HepG2 (cell line): ENCODE measurements around the gene PNPLA3. TPM values are rescaled to one million over a fixed set of nuclear protein-coding genes. Genes with fewer than 3 reads are reported as not detected.

ENCODE experiments used
- CHD2 ChIP-seq: IDR thresholded peaks from 2 replicates; pipeline ENCODE4 v1.6.1; 2011; ENCODE audit warnings: low read depth, low read length, improper control_type of control experiment
- EHMT2 ChIP-seq: fragments of 200-600 bp; sonication (generic); IDR thresholded peaks from 2 replicates; pipeline ENCODE4 v1.7.0; 2017; ENCODE audit warnings: antibody characterized with exemption, low read depth, low read length, borderline replicate concordance
- GTF2F1 ChIP-seq: fragments of 150-350 bp; IDR thresholded peaks from 2 replicates; pipeline ENCODE4 v1.6.1; 2014; ENCODE audit warnings: low read length
- IRF2 ChIP-seq: IDR thresholded peaks from 2 replicates; pipeline ENCODE4 v1.6.1; 2018; ENCODE audit warnings: missing genetic modification reagents, missing compliant biosample characterization
- KLF9 ChIP-seq: IDR thresholded peaks from 2 replicates; pipeline ENCODE4 v1.6.1; 2016; ENCODE audit warnings: low read depth
- NFKBIZ ChIP-seq: IDR thresholded peaks from 2 replicates; pipeline ENCODE4 v1.6.1; 2018; ENCODE audit warnings: missing genetic modification reagents, missing compliant biosample characterization
- NONO ChIP-seq, 2 experiments: fragments of 450-650 bp in 1 of 2; sonication (generic) in 1 of 2; formaldehyde crosslinking in 1 of 2; IDR thresholded peaks in 1 of 2; conservative IDR thresholded peaks in 1 of 2; 2 replicates each; pipeline versions ENCODE4 v1.6.1 to v1.8.0; 2017 to 2022; ENCODE audit warnings: mild to moderate bottlenecking in 1 of 2, missing genetic modification reagents in 1 of 2, moderate library complexity in 1 of 2
- NR1H2 ChIP-seq: sonication (generic); formaldehyde crosslinking; IDR thresholded peaks from 2 replicates; pipeline ENCODE4 v1.8.1; 2022; ENCODE audit warnings: low read depth, missing genetic modification reagents, borderline replicate concordance
- PHF21A ChIP-seq: sonication (generic); formaldehyde crosslinking; IDR thresholded peaks from 2 replicates; pipeline ENCODE4 v1.5.0; 2020; ENCODE audit warnings: mild to moderate bottlenecking, missing genetic modification reagents
- ZBTB7A ChIP-seq: sonication (generic); formaldehyde crosslinking; IDR thresholded peaks from 2 replicates; pipeline ENCODE4 v1.8.0; 2022; ENCODE audit warnings: mild to moderate bottlenecking, missing genetic modification reagents
- ZKSCAN8 ChIP-seq: IDR thresholded peaks from 2 replicates; pipeline ENCODE4 v1.6.1; 2016; ENCODE audit warnings: borderline replicate concordance, missing genetic modification reagents, missing compliant biosample characterization
- ZNF12 ChIP-seq: sonication (generic); formaldehyde crosslinking; IDR thresholded peaks from 2 replicates; pipeline ENCODE4 v1.5.0; 2020; ENCODE audit warnings: missing genetic modification reagents
- ZNF20 ChIP-seq: sonication (generic); formaldehyde crosslinking; IDR thresholded peaks from 2 replicates; pipeline ENCODE4 v1.4.0; 2020; ENCODE audit warnings: mild to moderate bottlenecking, moderate library complexity, missing genetic modification reagents
- ZNF234 ChIP-seq: sonication (generic); formaldehyde crosslinking; conservative IDR thresholded peaks from 2 replicates; pipeline ENCODE4 v1.5.1; 2020; ENCODE audit warnings: mild to moderate bottlenecking, missing genetic modification reagents
- ZNF264 ChIP-seq: sonication (generic); formaldehyde crosslinking; IDR thresholded peaks from 2 replicates; pipeline ENCODE4 v1.4.0; 2020; ENCODE audit warnings: missing genetic modification reagents
- ZNF746 ChIP-seq: sonication (generic); formaldehyde crosslinking; IDR thresholded peaks from 2 replicates; pipeline ENCODE4 v1.8.0; 2022; ENCODE audit warnings: mild to moderate bottlenecking, missing genetic modification reagents
- ZNF775 ChIP-seq: sonication (generic); formaldehyde crosslinking; IDR thresholded peaks from 2 replicates; pipeline ENCODE4 v1.4.0; 2020; ENCODE audit warnings: missing genetic modification reagents, mild to moderate bottlenecking, moderate library complexity, borderline replicate concordance
- ZNF776 ChIP-seq: sonication (generic); formaldehyde crosslinking; IDR thresholded peaks from 2 replicates; pipeline ENCODE4 v1.4.0; 2020; ENCODE audit warnings: mild to moderate bottlenecking, missing genetic modification reagents
- ZNF841 ChIP-seq: sonication (generic); formaldehyde crosslinking; IDR thresholded peaks from 2 replicates; pipeline ENCODE4 v1.8.1; 2023; ENCODE audit warnings: missing genetic modification reagents, borderline replicate concordance
- polyA plus RNA-seq, 8 experiments: library from polyadenylated mRNA; depleted of rRNA in 3 of 8; stranded (reverse) in 7 of 8; unstranded in 1 of 8; fragments of >200 nt; fragmentation: Illumina TruSeq in 4 of 8; extraction: Trizol in 4 of 8; gene quantifications; 2 replicates each; pipeline versions ENCODE4 v1.2.1 to v1.2.3, GENCODE V29; 2011 to 2016; ENCODE audit warnings: low read depth in 4 of 8, missing spikeins in 1 of 8, mixed read lengths in 1 of 8; ENCODE audit not compliant: insufficient read depth in 1 of 8
- total RNA-seq, 5 experiments: library from RNA; depleted of rRNA; stranded (reverse); fragments of >200 nt; fragmentation: Illumina TruSeq; extraction: Trizol; gene quantifications; 2 replicates each; pipeline ENCODE4 v1.2.3, GENCODE V29; 2016; ENCODE audit warnings: low read depth in 1 of 5
- TF ChIP-seq, protein P1 (sequence below): sonication (generic); formaldehyde crosslinking; IDR thresholded peaks from 2 replicates; pipeline ENCODE4 v1.9.0; 2021; ENCODE audit warnings: missing genetic modification reagents, mild to moderate bottlenecking, borderline replicate concordance
- TF ChIP-seq, protein P2 (sequence below): IDR thresholded peaks from 2 replicates; pipeline ENCODE4 v1.6.1; 2016; ENCODE audit warnings: missing biosample characterization, missing genetic modification reagents, low read depth
- TF ChIP-seq, protein P3 (sequence below): sonication (generic); formaldehyde crosslinking; IDR thresholded peaks from 2 replicates; pipeline ENCODE4 v1.4.0; 2020; ENCODE audit warnings: missing genetic modification reagents
- TF ChIP-seq, protein P4 (sequence below): sonication (generic); formaldehyde crosslinking; IDR thresholded peaks from 2 replicates; pipeline ENCODE4 v1.8.0; 2022; ENCODE audit warnings: mild to moderate bottlenecking, missing genetic modification reagents

PNPLA3 gene
- total and polyA plus RNA-seq, 2 of the 13 experiments (the other 11 are each of a cell fraction or from before 2014, with no cell fraction given) = 16.9 to 19.8 TPM

DNA sequence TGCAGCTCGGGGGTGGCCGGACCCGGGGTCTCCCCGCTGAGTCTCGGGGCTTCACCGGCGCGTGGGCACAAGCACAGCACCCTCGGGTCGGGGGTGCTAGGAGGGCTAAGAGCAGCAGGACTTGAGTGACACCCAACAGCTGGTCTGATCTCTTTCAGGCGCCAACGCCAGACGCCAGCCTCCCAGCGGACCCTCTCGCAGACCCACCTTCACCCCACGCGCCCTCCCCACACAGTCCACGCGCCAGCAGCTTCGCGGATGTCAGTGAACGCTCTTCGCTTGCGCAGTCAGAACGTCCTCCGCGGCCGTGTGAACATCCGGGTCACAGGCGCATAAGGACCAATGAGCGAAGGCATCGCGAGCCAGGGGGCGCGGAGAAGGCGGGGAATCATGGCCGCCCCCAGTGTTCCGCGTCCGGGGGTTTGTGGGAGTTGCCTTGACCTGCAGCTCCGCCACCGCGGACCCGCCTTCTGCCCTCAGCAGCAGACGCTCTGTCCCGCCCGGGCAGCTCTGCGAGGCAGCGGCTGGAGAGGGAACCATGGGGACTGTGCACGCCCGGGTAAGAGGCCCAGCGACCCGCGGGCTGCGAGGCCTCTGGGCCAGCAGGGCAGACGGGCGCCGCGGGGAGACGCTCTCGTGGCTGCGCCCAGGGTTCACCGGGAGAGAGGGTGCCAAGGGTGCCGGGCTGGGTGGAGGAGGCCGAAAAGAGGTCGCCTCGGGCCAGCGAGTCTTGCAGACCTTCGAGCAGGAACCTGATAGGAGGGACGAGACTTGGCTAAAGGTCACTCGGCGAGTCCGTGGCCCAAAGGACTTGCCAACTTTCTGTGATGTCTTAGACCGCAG is 31.7 kb downstream of the PNPLA3 start, which contains the start of gene SAMM50 (continued):
- 0 out of 2 replicates have a peak, but pooled peaks have one; percentile 37 for TF ChIP-seq ZNF12 (CRISPR knock-in tag)
- no peak; the same call in 1 of the 2 replicates for TF ChIP-seq ZNF234 (CRISPR knock-in tag)
- peak; percentile 56; the same call in 1 of the 2 replicates for TF ChIP-seq ZBTB7A (CRISPR knock-in tag)
- TF ChIP-seq EHMT2 = no peak; the same call in 1 of the 2 replicates
- TF ChIP-seq, protein P1, sequence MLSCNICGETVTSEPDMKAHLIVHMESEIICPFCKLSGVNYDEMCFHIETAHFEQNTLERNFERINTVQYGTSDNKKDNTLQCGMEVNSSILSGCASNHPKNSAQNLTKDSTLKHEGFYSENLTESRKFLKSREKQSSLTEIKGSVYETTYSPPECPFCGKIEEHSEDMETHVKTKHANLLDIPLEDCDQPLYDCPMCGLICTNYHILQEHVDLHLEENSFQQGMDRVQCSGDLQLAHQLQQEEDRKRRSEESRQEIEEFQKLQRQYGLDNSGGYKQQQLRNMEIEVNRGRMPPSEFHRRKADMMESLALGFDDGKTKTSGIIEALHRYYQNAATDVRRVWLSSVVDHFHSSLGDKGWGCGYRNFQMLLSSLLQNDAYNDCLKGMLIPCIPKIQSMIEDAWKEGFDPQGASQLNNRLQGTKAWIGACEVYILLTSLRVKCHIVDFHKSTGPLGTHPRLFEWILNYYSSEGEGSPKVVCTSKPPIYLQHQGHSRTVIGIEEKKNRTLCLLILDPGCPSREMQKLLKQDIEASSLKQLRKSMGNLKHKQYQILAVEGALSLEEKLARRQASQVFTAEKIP (CRISPR knock-in tag) = no peak
- no peak for TF ChIP-seq ZKSCAN8
- TF ChIP-seq ZNF776 = 0 out of 2 replicates have a peak, but pooled peaks have one; percentile 50
- TF ChIP-seq NR1H2 (CRISPR knock-in tag) = peak; percentile 34; the same call in 1 of the 2 replicates
- TF ChIP-seq NFKBIZ (CRISPR knock-in tag) = 0 out of 2 replicates have a peak, but pooled peaks have one; percentile 36
- no peak for TF ChIP-seq NONO (IDR thresholded peaks at IDR 0.05)
- TF ChIP-seq NONO (CRISPR knock-in tag; conservative IDR thresholded peaks at IDR 0.05) = peak; percentile 99
- 0 out of 2 replicates have a peak, but pooled peaks have one; percentile 38 for TF ChIP-seq ZNF841 (CRISPR knock-in tag)
- peak; percentile 50; the same call in 1 of the 2 replicates for TF ChIP-seq ZNF264 (CRISPR knock-in tag)
- peak; percentile 56 for TF ChIP-seq ZNF746
- TF ChIP-seq ZNF775 (CRISPR knock-in tag) = no peak
- TF ChIP-seq, protein P2, sequence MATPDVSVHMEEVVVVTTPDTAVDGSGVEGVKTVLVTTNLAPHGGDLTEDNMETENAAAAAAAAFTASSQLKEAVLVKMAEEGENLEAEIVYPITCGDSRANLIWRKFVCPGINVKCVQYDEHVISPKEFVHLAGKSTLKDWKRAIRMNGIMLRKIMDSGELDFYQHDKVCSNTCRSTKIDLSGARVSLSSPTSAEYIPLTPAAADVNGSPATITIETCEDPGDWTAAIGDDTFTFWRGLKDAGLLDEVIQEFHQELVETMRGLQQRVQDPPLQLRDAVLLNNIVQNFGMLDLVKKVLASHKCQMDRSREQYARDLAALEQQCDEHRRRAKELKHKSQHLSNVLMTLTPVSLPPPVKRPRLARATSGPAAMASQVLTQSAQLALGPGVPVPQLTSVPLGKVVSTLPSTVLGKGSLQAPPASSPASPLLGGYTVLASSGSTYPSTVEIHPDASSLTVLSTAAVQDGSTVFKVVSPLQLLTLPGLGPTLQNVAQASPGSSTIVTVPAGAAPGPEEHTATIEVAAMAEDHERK (CRISPR knock-in tag) = peak; percentile 65; the same call in 1 of the 2 replicates
- no peak; the same call in 1 of the 2 replicates for TF ChIP-seq KLF9 (CRISPR knock-in tag)
- TF ChIP-seq, protein P3, sequence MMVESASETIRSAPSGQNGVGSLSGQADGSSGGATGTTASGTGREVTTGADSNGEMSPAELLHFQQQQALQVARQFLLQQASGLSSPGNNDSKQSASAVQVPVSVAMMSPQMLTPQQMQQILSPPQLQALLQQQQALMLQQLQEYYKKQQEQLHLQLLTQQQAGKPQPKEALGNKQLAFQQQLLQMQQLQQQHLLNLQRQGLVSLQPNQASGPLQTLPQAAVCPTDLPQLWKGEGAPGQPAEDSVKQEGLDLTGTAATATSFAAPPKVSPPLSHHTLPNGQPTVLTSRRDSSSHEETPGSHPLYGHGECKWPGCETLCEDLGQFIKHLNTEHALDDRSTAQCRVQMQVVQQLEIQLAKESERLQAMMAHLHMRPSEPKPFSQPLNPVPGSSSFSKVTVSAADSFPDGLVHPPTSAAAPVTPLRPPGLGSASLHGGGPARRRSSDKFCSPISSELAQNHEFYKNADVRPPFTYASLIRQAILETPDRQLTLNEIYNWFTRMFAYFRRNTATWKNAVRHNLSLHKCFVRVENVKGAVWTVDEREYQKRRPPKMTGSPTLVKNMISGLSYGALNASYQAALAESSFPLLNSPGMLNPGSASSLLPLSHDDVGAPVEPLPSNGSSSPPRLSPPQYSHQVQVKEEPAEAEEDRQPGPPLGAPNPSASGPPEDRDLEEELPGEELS (CRISPR knock-in tag) = no peak; the same call in 1 of the 2 replicates
- no peak for TF ChIP-seq ZNF20 (CRISPR knock-in tag)
- no peak for TF ChIP-seq GTF2F1
- peak; percentile 66; the same call in 1 of the 2 replicates for TF ChIP-seq PHF21A (CRISPR knock-in tag)
- TF ChIP-seq CHD2 = 0 out of 2 replicates have a peak, but pooled peaks have one; percentile 27
- TF ChIP-seq, protein P4, sequence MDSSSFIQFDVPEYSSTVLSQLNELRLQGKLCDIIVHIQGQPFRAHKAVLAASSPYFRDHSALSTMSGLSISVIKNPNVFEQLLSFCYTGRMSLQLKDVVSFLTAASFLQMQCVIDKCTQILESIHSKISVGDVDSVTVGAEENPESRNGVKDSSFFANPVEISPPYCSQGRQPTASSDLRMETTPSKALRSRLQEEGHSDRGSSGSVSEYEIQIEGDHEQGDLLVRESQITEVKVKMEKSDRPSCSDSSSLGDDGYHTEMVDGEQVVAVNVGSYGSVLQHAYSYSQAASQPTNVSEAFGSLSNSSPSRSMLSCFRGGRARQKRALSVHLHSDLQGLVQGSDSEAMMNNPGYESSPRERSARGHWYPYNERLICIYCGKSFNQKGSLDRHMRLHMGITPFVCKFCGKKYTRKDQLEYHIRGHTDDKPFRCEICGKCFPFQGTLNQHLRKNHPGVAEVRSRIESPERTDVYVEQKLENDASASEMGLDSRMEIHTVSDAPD (CRISPR knock-in tag) = no peak
- peak; percentile 33 for TF ChIP-seq IRF2 (CRISPR knock-in tag)
